GM11168 (cell line): Measurements from ENCODE around the gene NTSR2.

Experiments used
- in situ Hi-C: fragments of 300-500 bp; cut with MboI; formaldehyde crosslinking; loops from one replicate; pipeline ENCODE4 v1.12.0; 2022; ENCODE audit warnings: low sequenced_read_pairs; ENCODE audit not compliant: unreplicated experiment

The NTSR2 gene

GRCh38 chr2:11701206-11701605 is 31.2 kb upstream of the NTSR2 start:
- in situ Hi-C loops, result no loop called here

- in situ Hi-C loops, result no loop called here
Measured at GRCh38 chr2:11699686-11700670, 30.0 kb upstream of the NTSR2 start.

- in situ Hi-C loops, result no loop called here
Measured at GRCh38 chr2:11698009-11698922, 28.3 kb upstream of the NTSR2 start.

GRCh38 chr2:11697103-11697871 is 27.3 kb upstream of the NTSR2 start:
- in situ Hi-C loops, result no loop called here

GRCh38 chr2:11696736-11697102 is 26.7 kb upstream of the NTSR2 start:
- in situ Hi-C loops, result no loop called here

- in situ Hi-C loops, result no loop called here
Measured at GRCh38 chr2:11695576-11695975, 25.6 kb upstream of the NTSR2 start.

GRCh38 chr2:11692966-11693521 is 23.0 kb upstream of the NTSR2 start:
- in situ Hi-C loops, result loop anchor here (5.0 kb wide), 1 partner anchor 89 kb away; no protein-coding TSS in a partner anchor

- in situ Hi-C loops, result loop anchor here (5.0 kb wide), 1 partner anchor 91 kb away; no protein-coding TSS in a partner anchor
Measured at GRCh38 chr2:11691076-11691660, 21.2 kb upstream of the NTSR2 start.

GRCh38 chr2:11688222-11689069 is 18.5 kb upstream of the NTSR2 start:
- in situ Hi-C loops, result no loop called here

- in situ Hi-C loops, result no loop called here
Measured at GRCh38 chr2:11687736-11688135, 17.7 kb upstream of the NTSR2 start.

- in situ Hi-C loops, result no loop called here
Measured at GRCh38 chr2:11685906-11686470, 16.0 kb upstream of the NTSR2 start.

GRCh38 chr2:11684894-11685460 is 15.0 kb upstream of the NTSR2 start:
- in situ Hi-C loops, result no loop called here

GRCh38 chr2:11683966-11684365 is 14.0 kb upstream of the NTSR2 start:
- in situ Hi-C loops, result no loop called here

GRCh38 chr2:11683476-11683875 is 13.5 kb upstream of the NTSR2 start:
- in situ Hi-C loops, result no loop called here

- in situ Hi-C loops, result no loop called here
Measured at GRCh38 chr2:11682590-11682915, 12.6 kb upstream of the NTSR2 start.

GRCh38 chr2:11681722-11682589 is 12.0 kb upstream of the NTSR2 start:
- in situ Hi-C loops, result no loop called here
